Measurements from ENCODE around the gene UTP20. TPM values are rescaled to one million over a fixed set of nuclear protein-coding genes. Genes with fewer than 3 reads are reported as not detected.
"Not testable (repeated sequence)": the region's sequence is repeated elsewhere in the genome, so short reads cannot be mapped to it uniquely, and the experiment has no call there.

Gene UTP20
- polyA plus RNA-seq, 1 experiment = 14.5 TPM

DNA sequence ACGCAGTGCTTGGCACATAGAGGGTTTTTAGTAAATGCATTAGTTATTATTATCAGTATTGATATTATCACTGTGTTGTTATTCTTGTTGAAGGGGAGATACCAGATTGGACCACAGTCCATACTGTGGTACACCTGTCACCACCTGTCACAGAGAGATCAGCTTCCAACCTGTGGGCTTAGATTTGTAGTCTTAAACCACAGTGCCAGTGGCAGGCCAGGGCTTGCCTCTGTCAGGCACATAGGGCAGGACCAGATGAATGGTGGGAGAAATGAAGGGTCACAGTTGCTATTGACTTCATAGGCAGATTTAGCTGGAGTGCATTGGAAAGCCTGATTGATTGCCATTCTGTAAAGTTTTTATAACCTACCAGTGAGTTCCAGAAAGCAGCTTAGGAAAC lies 92.5 kb downstream of the UTP20 start:
- TF ChIP-seq, protein P1, sequence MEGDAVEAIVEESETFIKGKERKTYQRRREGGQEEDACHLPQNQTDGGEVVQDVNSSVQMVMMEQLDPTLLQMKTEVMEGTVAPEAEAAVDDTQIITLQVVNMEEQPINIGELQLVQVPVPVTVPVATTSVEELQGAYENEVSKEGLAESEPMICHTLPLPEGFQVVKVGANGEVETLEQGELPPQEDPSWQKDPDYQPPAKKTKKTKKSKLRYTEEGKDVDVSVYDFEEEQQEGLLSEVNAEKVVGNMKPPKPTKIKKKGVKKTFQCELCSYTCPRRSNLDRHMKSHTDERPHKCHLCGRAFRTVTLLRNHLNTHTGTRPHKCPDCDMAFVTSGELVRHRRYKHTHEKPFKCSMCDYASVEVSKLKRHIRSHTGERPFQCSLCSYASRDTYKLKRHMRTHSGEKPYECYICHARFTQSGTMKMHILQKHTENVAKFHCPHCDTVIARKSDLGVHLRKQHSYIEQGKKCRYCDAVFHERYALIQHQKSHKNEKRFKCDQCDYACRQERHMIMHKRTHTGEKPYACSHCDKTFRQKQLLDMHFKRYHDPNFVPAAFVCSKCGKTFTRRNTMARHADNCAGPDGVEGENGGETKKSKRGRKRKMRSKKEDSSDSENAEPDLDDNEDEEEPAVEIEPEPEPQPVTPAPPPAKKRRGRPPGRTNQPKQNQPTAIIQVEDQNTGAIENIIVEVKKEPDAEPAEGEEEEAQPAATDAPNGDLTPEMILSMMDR (IDR thresholded peaks at IDR 0.05; ENCODE audit: low read depth, low read length) = no peak
- no peak for DNase-seq (ENCODE audit: low read depth, low spot score)
- CTCF ChIA-PET = no interaction called here
- POLR2A ChIA-PET = no interaction called here
- H3K4me3 ChIP-seq (ENCODE audit: low read depth, low read length) = no peak overlapping the region
- no peaks in the 10 kb centered on the region for H3K27me3 ChIP-seq (ENCODE audit: control insufficient read depth, insufficient read depth, low read length)
- no peak overlapping the region for H3K27ac ChIP-seq (ENCODE audit: low read depth, low read length)
- no peaks in the 10 kb centered on the region for H3K9me3 ChIP-seq (ENCODE audit: control insufficient read depth, insufficient read depth, low read length)

DNA sequence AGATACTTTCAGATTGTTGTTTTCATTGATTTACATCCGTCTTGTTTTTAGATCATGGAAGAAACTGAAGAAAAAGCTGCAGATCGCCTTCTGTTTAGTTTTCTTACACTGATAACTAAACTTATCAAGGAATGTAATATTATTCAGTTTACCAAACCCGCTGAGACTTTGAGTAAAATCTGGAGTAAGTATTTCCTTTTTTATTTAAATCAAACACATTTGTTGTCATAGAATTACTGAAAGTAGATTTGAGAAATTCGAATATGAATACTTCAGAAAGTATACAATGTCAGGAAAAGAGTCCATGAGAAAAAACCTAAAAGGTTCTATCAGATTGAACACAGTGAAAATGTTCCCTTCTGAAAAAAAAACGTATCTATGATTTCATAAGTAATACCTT lies 95.7 kb downstream of the UTP20 start:
- TF ChIP-seq, protein P1 (IDR thresholded peaks at IDR 0.05; ENCODE audit: low read depth, low read length) = no peak
- Histone ChIP-seq H3K27ac (ENCODE audit: low read depth, low read length) (no peak overlapping the region), H3K4me3 (ENCODE audit: low read depth, low read length) (no peak overlapping the region), H3K27me3 (ENCODE audit: control insufficient read depth, insufficient read depth, low read length) (no peaks in the 10 kb centered on the region), H3K9me3 (ENCODE audit: control insufficient read depth, insufficient read depth, low read length) (no peaks in the 10 kb centered on the region)
- ChIA-PET POLR2A (no interaction called here), CTCF (no interaction called here)
- DNase-seq (ENCODE audit: low read depth, low spot score) = no peak

GRCh38 chr12:101379149-101379548 lies 99.2 kb downstream of the UTP20 start:
- no peak for DNase-seq (ENCODE audit: low read depth, low spot score)
- ChIA-PET CTCF (no interaction called here), POLR2A (no interaction called here)
- Histone ChIP-seq H3K27ac (ENCODE audit: low read depth, low read length) (no peak overlapping the region), H3K27me3 (ENCODE audit: control insufficient read depth, insufficient read depth, low read length) (no peaks in the 10 kb centered on the region), H3K4me3 (ENCODE audit: low read depth, low read length) (no peak overlapping the region), H3K9me3 (ENCODE audit: control insufficient read depth, insufficient read depth, low read length) (no peaks in the 10 kb centered on the region)
- TF ChIP-seq, protein P1 (IDR thresholded peaks at IDR 0.05; ENCODE audit: low read depth, low read length) = no peak

DNA sequence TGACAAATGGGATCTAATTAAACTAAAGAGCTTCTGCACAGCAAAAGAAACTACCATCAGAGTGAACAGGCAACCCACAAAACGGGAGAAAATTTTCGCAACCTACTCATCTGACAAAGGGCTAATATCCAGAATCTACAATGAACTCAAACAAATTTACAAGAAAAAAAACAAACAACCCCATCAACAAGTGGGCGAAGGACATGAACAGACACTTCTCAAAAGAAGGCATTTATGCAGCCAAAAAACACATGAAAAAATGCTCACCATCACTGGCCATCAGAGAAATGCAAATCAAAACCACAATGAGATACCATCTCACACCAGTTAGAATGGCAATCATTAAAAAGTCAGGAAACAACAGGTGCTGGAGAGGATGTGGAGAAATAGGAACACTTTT lies 111.3 kb downstream of the UTP20 start:
- POLR2A ChIA-PET; H3K4me3 ChIP-seq (ENCODE audit: low read depth, low read length); H3K27me3 ChIP-seq (ENCODE audit: control insufficient read depth, insufficient read depth, low read length); CTCF ChIA-PET; H3K9me3 ChIP-seq (ENCODE audit: control insufficient read depth, insufficient read depth, low read length); DNase-seq (ENCODE audit: low read depth, low spot score); H3K27ac ChIP-seq (ENCODE audit: low read depth, low read length): not testable (repeated sequence)

DNA sequence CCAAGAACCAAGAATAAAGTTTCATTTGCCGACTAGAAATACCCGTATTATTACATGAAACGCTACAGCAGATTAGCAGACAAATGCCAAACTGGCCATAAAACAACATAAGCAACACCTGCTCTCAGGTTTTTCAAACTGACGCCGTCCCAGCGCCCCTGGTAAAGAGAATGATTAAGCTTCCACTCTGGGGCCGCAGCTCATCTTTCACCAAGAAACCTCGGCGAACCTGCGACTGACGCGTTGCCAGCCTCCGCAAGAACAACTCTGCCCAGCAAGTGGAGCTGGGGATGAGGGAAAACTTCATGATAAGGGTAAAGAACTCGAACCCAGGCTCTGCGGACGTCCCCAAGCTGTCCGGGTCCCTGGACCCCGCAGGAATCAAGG lies 127.1 kb downstream of the UTP20 start:
- H3K4me3 ChIP-seq (ENCODE audit: low read depth, low read length) = peak overlapping the region; percentile 90
- no peaks in the 10 kb centered on the region for H3K27me3 ChIP-seq (ENCODE audit: control insufficient read depth, insufficient read depth, low read length)
- DNase-seq (ENCODE audit: low read depth, low spot score) = peak; percentile 6
- TF ChIP-seq, protein P1 (IDR thresholded peaks at IDR 0.05; ENCODE audit: low read depth, low read length) = no peak
- ChIA-PET POLR2A (interaction anchor here (0.6 to 1.4 kb wide), 4 partner anchors 112 to 655 kb away, joined by 3 read pairs; partner anchors contain the start of genes CHPT1 and WASHC3), CTCF (interaction anchor here (0.5 to 1.9 kb wide), 2 partner anchors 424 to 1381 kb away, joined by 3 to 5 read pairs; no protein-coding TSS in a partner anchor)
- H3K27ac ChIP-seq (ENCODE audit: low read depth, low read length) = peak overlapping the region; percentile 96
- no peaks in the 10 kb centered on the region for H3K9me3 ChIP-seq (ENCODE audit: control insufficient read depth, insufficient read depth, low read length)
